Smooth muscle cell of the brain vasculature (primary cell): Measurements from ENCODE around the gene MOB3C.

Source experiments
- DNase-seq: peaks from one replicate; pipeline ENCODE4 v3.0.0-alpha.2; 2012; ENCODE audit warnings: low read depth, low spot score

Gene MOB3C

GRCh38 chr1:46575778-46576177 lies 40.8 kb downstream of the MOB3C start:
- no peak for DNase-seq

DNA sequence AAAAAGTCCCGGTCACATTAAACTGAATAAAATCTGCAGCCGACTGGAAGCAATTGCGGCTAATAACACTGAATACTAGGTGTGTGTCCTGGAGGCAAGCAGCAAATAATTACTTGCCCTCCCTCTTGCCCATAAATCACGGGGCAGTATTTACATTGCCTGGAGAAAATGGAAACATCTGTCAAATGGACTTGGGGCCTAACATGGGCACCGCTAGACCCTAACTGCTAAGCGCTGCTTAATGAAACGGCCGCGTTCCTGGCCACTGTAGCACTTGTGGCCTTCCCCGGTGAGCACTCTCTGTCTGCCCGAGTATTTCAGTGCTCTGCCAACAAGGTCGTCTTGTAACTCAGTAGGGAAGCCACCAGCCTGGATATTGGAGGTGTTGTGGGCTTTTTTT lies 41.3 kb downstream of the MOB3C start:
- DNase-seq, result no peak

DNA sequence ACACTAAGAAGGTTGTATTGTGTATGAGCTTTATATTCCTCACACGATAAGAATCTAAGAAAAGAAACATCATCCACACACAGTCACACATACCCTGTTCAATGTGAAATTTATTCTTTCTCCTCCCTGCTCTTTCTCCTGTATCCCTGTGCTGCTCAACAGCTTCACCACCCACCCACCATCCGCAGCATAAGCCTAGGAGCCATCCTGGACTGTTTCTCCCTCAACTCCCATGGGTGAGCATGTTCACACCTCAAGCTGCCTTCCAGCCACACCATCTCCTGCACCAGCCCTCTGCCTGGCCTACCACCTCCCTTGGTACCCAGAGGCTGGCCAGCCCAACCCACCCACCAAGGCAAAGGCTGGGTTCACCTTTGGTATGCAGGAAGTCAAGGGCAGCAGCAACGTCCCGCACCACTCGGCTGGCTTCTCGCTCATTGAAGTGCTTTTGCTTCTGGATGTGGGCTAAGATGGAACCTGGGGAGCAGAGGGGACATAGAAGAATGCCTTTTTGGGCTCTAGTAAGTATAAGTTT lies 44.9 kb downstream of the MOB3C start:
- DNase-seq, result no peak

GRCh38 chr1:46569884-46570725 lies 46.5 kb downstream of the MOB3C start:
- no peak for DNase-seq

DNA sequence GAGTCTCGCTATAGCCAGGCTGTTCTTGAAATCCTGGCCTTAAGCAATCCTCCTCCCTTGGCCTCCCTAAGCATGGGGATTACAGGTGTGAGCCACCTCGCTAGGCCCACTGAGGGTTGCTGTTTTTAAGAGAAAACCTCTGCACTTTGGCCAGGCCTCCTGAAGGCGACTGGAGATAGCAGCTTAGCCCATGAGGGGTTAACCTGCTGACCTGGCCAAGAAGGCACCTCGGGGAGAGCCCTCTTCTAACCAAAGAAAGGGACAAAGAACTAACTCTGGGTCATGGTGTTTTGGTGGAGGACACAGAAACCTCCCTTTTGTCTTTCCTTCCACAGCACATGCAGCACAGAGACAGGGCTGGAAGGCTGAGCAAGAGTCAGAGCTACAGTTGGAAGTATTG lies 47.5 kb downstream of the MOB3C start:
- no peak for DNase-seq

- DNase-seq, result no peak
These were observed 48.1 kb downstream of the MOB3C start for GRCh38 chr1:46568461-46568891.

- no peak for DNase-seq
These were observed 53.3 kb downstream of the MOB3C start for GRCh38 chr1:46563341-46563740.

DNA sequence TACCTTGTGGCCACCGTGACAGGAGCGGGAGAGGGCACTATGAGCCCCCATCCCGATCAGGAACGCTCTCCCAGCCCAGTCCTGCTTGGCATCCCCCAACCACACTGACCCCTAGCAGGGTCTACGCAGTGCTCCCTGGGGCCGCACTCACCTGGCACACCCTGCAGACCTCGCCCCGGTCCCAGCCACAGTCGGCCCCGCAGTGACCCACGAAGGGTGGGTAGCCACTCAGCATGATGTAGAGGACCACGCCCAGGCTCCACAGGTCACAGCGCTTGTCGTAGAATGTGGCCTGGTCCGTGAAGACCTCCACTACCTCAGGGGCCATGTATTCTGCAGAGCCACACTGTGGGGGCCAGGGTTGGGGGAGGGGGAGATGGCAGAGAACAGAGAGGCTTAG lies 54.1 kb downstream of the MOB3C start:
- DNase-seq, result no peak

DNA sequence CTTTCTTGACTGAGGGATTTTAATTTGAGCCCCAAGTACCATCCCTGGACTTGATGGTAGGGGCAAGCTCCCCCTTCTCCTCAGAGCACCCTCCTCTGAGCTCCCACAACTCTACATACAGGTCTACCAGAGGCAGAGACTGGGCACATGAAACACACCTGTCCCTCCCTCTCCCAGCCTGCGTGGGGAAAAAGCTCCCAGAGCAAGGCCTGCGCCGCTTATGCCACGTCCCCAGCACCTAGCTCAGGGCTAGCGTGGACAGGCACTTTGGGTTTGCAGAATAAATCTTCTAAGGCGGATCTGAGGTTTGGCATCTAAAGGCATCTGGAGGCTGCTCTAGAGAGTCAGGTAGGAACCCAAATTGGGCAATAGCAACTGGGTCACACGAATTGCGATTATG lies 57.6 kb downstream of the MOB3C start:
- DNase-seq, result no peak

GRCh38 chr1:46558141-46558963 lies 58.3 kb downstream of the MOB3C start:
- no peak for DNase-seq
